GM12873 (cell line): ENCODE data around the gene TDRD10.

ENCODE experiments used
- CTCF ChIP-seq: IDR thresholded peaks from 2 replicates; pipeline ENCODE4 v1.5.1; 2012; ENCODE audit warnings: low read depth, mild to moderate bottlenecking, moderate library complexity, low read length, control low read depth; ENCODE audit not compliant: insufficient read depth; ENCODE audit errors: missing control alignments

The TDRD10 gene

GRCh38 chr1:154469844-154470560 lies 32.0 kb upstream of the TDRD10 start:
- TF ChIP-seq CTCF, result no peak

DNA sequence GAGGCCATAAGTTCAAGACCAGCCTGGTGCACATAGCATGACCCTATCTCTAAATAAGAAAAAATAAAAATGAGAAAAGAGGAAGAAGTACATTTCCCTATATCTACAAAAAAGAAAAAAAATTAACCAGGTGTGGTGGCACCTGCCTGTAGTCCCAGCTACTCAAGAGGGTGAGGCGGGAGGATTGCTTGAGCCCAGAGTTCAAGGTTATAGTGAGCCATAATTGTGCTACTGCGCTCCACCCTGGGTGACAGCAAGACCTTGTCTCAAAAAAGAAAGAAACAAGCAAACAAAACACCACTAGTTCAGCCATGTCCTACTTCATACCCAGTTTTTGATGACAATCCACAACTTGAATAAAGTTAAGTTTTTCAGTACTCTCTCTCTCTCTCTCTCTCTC lies 30.7 kb upstream of the TDRD10 start:
- no peak for TF ChIP-seq CTCF

DNA sequence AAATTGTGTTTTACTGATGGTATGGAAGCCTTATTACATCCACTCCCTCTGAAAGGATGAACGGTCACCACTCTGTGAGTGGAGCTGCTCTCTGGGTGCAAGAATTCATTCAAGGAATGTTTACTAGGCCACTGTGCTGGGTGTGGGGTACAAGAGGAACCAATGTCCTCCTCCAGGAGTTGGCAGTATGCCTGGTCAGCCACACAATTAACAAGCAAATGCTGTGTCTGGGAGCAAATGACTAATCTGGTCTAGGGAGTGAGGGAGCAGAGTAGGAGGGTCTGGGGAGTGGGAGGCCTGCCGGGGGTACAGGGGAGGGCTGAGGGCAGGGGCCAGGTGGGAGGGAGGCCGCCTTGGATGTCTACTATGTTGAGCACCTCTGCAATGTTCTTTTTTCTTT lies 27.2 kb upstream of the TDRD10 start:
- no peak for TF ChIP-seq CTCF

DNA sequence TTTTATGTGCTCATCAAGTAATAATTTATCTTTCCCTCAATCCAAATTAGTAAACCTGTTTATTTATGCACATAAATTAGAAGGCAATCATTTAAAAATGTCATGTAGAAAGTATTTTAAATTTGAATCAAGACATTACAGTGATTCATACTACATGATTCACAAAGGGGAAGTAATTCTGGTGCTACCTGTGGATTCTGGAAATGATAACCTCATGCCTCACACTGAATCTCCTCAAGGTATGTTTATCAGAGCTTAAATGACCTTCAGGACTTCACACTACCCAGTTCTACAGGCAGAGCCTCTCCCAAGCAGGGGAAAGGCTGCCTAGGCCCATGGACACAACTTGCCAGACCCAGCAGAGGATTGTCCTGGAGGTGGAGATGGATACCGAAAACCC lies 25.2 kb upstream of the TDRD10 start:
- no peak for TF ChIP-seq CTCF

DNA sequence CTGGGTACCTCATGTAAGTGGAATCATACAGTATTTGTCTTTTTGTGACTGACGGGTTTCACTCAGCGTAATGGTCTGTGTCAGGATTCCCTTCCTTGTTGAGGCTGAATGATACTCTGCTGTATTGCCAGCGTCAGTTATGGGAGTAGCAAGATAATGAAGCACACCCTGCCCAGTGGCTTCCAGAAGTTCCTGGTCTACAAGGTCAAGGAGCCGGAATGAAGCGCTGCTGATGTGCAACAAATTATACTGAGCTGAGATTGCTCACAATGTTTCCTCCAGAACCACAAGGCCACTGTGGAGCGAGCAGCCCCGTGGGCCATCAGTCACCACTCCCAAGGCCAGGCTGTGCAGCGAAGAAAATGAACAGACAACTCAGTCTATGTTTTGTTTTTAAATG lies 24.0 kb upstream of the TDRD10 start:
- TF ChIP-seq CTCF, result no peak

GRCh38 chr1:154478639-154479038 lies 23.4 kb upstream of the TDRD10 start:
- peak; percentile 29 for TF ChIP-seq CTCF

DNA sequence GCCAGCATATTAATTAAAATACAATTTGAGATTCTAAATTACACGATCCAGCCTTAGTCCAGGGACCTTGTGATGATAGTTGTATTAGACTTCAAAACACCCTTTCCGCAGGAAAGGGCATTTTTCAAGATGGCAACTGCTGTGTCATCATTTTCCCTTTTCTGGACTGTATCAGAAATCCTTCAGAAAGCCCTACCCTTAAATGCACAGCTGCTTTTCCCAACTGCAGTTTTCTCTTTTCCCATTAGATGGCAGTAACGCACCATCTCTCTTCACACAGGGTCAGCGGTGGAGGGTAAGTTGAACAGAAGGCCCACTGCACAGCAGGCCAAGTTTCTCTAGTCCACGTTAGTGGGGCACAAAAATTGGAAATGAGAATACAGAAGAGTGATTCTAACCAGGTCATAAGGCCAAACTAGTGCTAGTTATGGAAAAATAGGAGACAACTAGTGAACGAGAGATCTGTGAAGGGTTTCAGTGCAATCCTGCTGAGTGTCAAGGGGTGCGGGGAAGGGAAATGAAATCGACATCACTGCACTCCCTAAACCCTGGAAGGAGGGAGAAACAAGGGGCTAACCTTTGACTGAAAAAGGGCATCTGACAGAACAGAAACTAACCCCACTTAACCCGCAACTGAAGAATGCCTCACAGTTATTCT lies 22.1 kb upstream of the TDRD10 start:
- peak; percentile 89 for TF ChIP-seq CTCF
